Neuronal stem cell (in vitro differentiated cells): Measurements from ENCODE around the gene DENND6A.

Experiments
- DNase-seq: peaks from one replicate; pipeline ENCODE4 v3.0.0-alpha.2; 2013; ENCODE audit warnings: low spot score
- H2AFZ ChIP-seq: one replicate; pipeline ENCODE4 v1.6.1; 2013; ENCODE audit warnings: mild to moderate bottlenecking, low read length, inconsistent platforms
- H2AK5ac ChIP-seq: 2 replicates; pipeline ENCODE4 v1.6.1; 2013; ENCODE audit warnings: low read depth, mild to moderate bottlenecking, inconsistent platforms, low read length, moderate library complexity, mixed read lengths
- H2BK120ac ChIP-seq: 2 replicates; pipeline ENCODE4 v1.6.1; 2013; ENCODE audit warnings: low read depth, mild to moderate bottlenecking, inconsistent platforms, low read length, moderate library complexity, mixed read lengths
- H2BK12ac ChIP-seq: one replicate; pipeline ENCODE4 v1.6.1; 2013; ENCODE audit warnings: low read length, inconsistent platforms
- H2BK15ac ChIP-seq: 2 replicates; pipeline ENCODE4 v1.6.1; 2013; ENCODE audit warnings: mild to moderate bottlenecking, low read length, inconsistent platforms, mixed read lengths
- H2BK5ac ChIP-seq: one replicate; pipeline ENCODE4 v1.6.1; 2013; ENCODE audit warnings: inconsistent platforms, mild to moderate bottlenecking, low read length, moderate library complexity
- H3K14ac ChIP-seq: one replicate; pipeline ENCODE4 v1.6.1; 2013; ENCODE audit warnings: low read length, inconsistent platforms
- H3K18ac ChIP-seq: 2 replicates; pipeline ENCODE4 v1.6.1; 2013; ENCODE audit warnings: low read length, inconsistent platforms
- H3K23ac ChIP-seq: 2 replicates; pipeline ENCODE4 v1.6.1; 2013; ENCODE audit warnings: low read depth, mild to moderate bottlenecking, mixed read lengths, low read length, inconsistent platforms; ENCODE audit not compliant: poor library complexity
- H3K27ac ChIP-seq: replicated peaks from 3 replicates; pipeline ENCODE4 v1.5.1; 2013; ENCODE audit warnings: low read length, inconsistent platforms
- H3K27me3 ChIP-seq, 3 experiments: 2 replicates each; pipeline ENCODE4 v1.6.1; 2013; ENCODE audit warnings: low read length in 3 of 3, mild to moderate bottlenecking in 2 of 3, inconsistent platforms in 1 of 3, low read depth in 1 of 3, mixed read lengths in 1 of 3, moderate library complexity in 1 of 3; ENCODE audit not compliant: control insufficient read depth in 3 of 3, insufficient read depth in 3 of 3
- H3K36me3 ChIP-seq, 2 donors: replicated peaks in 1 of 2; 2 replicates each; pipeline ENCODE4 v1.6.1; 2013; ENCODE audit warnings: low read length in 2 of 2; ENCODE audit not compliant: control insufficient read depth in 2 of 2, insufficient read depth in 2 of 2
- H3K4ac ChIP-seq: 2 replicates; pipeline ENCODE4 v1.6.1; 2013; ENCODE audit warnings: inconsistent platforms, mild to moderate bottlenecking, low read length, moderate library complexity
- H3K4me1 ChIP-seq, 2 donors: 1 replicate in 1 of 2; 2 replicates in 1 of 2; pipeline ENCODE4 v1.6.1; 2013; ENCODE audit warnings: low read length in 2 of 2, low read depth in 1 of 2; ENCODE audit not compliant: control insufficient read depth in 2 of 2, insufficient read depth in 1 of 2
- H3K4me2 ChIP-seq: one replicate; pipeline ENCODE4 v1.6.1; 2013; ENCODE audit warnings: mild to moderate bottlenecking, low read length, inconsistent platforms; ENCODE audit not compliant: insufficient read depth, poor library complexity, severe bottlenecking
- H3K4me3 ChIP-seq, 2 donors: 2 replicates each; pipeline ENCODE4 v1.5.1; 2013; ENCODE audit warnings: low read length in 2 of 2, mild to moderate bottlenecking in 2 of 2, inconsistent platforms in 1 of 2, moderate library complexity in 1 of 2
- H3K79me1 ChIP-seq: one replicate; pipeline ENCODE4 v1.6.1; 2013; ENCODE audit warnings: low read depth, mild to moderate bottlenecking, inconsistent platforms, low read length, moderate library complexity
- H3K9ac ChIP-seq: one replicate; pipeline ENCODE4 v1.6.1; 2013; ENCODE audit warnings: mild to moderate bottlenecking, low read depth, low read length, inconsistent platforms; ENCODE audit not compliant: poor library complexity
- H3K9me3 ChIP-seq, 2 donors: replicated peaks in 1 of 2; 2 replicates each; pipeline versions ENCODE3 to v1.6.1; 2013; ENCODE audit warnings: low read length in 2 of 2, mild to moderate bottlenecking in 2 of 2, inconsistent platforms in 1 of 2, low read depth in 1 of 2, mixed read lengths in 1 of 2, moderate library complexity in 1 of 2; ENCODE audit not compliant: control insufficient read depth in 2 of 2, insufficient read depth in 1 of 2
- H4K8ac ChIP-seq: one replicate; pipeline ENCODE4 v1.6.1; 2013; ENCODE audit warnings: low read depth, mild to moderate bottlenecking, inconsistent platforms, low read length, moderate library complexity
- H4K91ac ChIP-seq: one replicate; pipeline ENCODE4 v1.6.1; 2013; ENCODE audit warnings: low read length, low read depth, mild to moderate bottlenecking, inconsistent platforms; ENCODE audit not compliant: poor library complexity
- WGBS, 2 donors: extraction: QIAGEN DNeasy Blood & Tissue Kit; methylation state at CpG; one replicate each; pipeline ENCODE4 v1.1.7; 2013; ENCODE audit warnings: missing lambda C conversion rate in 2 of 2, mixed read lengths in 1 of 2; ENCODE audit not compliant: insufficient read length in 2 of 2, insufficient replicate concordance in 1 of 2; ENCODE audit errors: extremely low coverage in 2 of 2; 5-methylcytosine and 5-hydroxymethylcytosine counted together

DENND6A gene

GRCh38 chr3:57586778-57587177 is 106.1 kb downstream of the DENND6A start:
- no peak overlapping the region for H3K18ac ChIP-seq
- no peaks in the 10 kb centered on the region for H3K9me3 ChIP-seq
- WGBS, 2 donors, result no CpG with 5 or more reads among the region's 6 CpGs
- no peak for DNase-seq
- H2BK15ac ChIP-seq, result no peak overlapping the region
- H4K91ac ChIP-seq, result no peak overlapping the region
- no peak overlapping the region for H3K4me2 ChIP-seq
- no peak overlapping the region for H3K14ac ChIP-seq
- no peak overlapping the region for H3K4ac ChIP-seq
- H3K4me1 ChIP-seq, result no peaks in the 10 kb centered on the region
- H2AFZ ChIP-seq, result no peak overlapping the region
- H2BK12ac ChIP-seq, result no peak overlapping the region
- no peak overlapping the region for H3K23ac ChIP-seq
- H2AK5ac ChIP-seq, result no peak overlapping the region
- peaks cover 2 to 68% of the 10 kb centered on the region in 2 donors for H3K36me3 ChIP-seq
- H3K4me3 ChIP-seq, result no peak overlapping the region
- no peak overlapping the region for H2BK120ac ChIP-seq
- H4K8ac ChIP-seq, result no peak overlapping the region
- H2BK5ac ChIP-seq, result no peak overlapping the region
- peaks cover 4% of the 10 kb centered on the region for H3K79me1 ChIP-seq
- H3K27ac ChIP-seq, result no peak overlapping the region
- no peak overlapping the region for H3K9ac ChIP-seq
- no peaks in the 10 kb centered on the region for H3K27me3 ChIP-seq

- Histone ChIP-seq H2BK15ac (no peak overlapping the region), H3K79me1 (no peaks in the 10 kb centered on the region), H2BK120ac (no peak overlapping the region), H3K4me2 (no peak overlapping the region), H3K4me1 (no peaks in the 10 kb centered on the region), H3K9ac (no peak overlapping the region), H3K4ac (no peak overlapping the region), H2BK12ac (no peak overlapping the region), H3K9me3 (no peaks in the 10 kb centered on the region), H3K36me3 (peaks cover 3 to 84% of the 10 kb centered on the region in 2 donors), H4K8ac (no peak overlapping the region), H3K18ac (no peak overlapping the region), H2AFZ (no peak overlapping the region), H3K23ac (no peak overlapping the region), H3K14ac (no peak overlapping the region), H3K27ac (no peak overlapping the region), H2AK5ac (no peak overlapping the region), H3K27me3 (no peaks in the 10 kb centered on the region), H3K4me3 (no peak overlapping the region), H2BK5ac (no peak overlapping the region), H4K91ac (no peak overlapping the region)
- no CpG with 5 or more reads among the region's 2 CpGs for WGBS, 2 donors
- DNase-seq, result no peak
Measured at GRCh38 chr3:57583544-57583943, 109.3 kb downstream of the DENND6A start.

- Histone ChIP-seq H2BK12ac (no peak overlapping the region), H3K4me3 (no peak overlapping the region), H2BK5ac (no peak overlapping the region), H3K36me3 (peaks cover 7 to 87% of the 10 kb centered on the region in 2 donors), H3K4ac (no peak overlapping the region), H4K8ac (no peak overlapping the region), H2AK5ac (no peak overlapping the region), H2BK15ac (no peak overlapping the region), H3K14ac (no peak overlapping the region), H2BK120ac (no peak overlapping the region), H3K9ac (no peak overlapping the region), H3K4me1 (no peaks in the 10 kb centered on the region), H3K9me3 (no peaks in the 10 kb centered on the region), H3K27ac (no peak overlapping the region), H3K18ac (no peak overlapping the region), H3K23ac (no peak overlapping the region), H3K4me2 (no peak overlapping the region), H3K27me3 (no peaks in the 10 kb centered on the region), H3K79me1 (no peaks in the 10 kb centered on the region), H4K91ac (no peak overlapping the region), H2AFZ (no peak overlapping the region)
- no peak for DNase-seq
- no CpG with 5 or more reads among the region's 7 CpGs for WGBS, 2 donors
Measured at GRCh38 chr3:57582474-57583168, 110.3 kb downstream of the DENND6A start.

- Histone ChIP-seq H2AFZ (no peak overlapping the region), H2AK5ac (no peak overlapping the region), H3K14ac (no peak overlapping the region), H3K36me3 (peaks cover 15 to 97% of the 10 kb centered on the region in 2 donors), H3K79me1 (peaks cover 3% of the 10 kb centered on the region), H3K4me3 (no peak overlapping the region), H3K4ac (no peak overlapping the region), H2BK120ac (no peak overlapping the region), H2BK5ac (no peak overlapping the region), H3K27ac (no peak overlapping the region), H4K8ac (no peak overlapping the region), H3K4me1 (no peaks in the 10 kb centered on the region), H2BK15ac (no peak overlapping the region), H3K4me2 (no peak overlapping the region), H3K9me3 (no peaks in the 10 kb centered on the region), H3K18ac (no peak overlapping the region), H3K23ac (no peak overlapping the region), H3K27me3 (no peaks in the 10 kb centered on the region), H2BK12ac (no peak overlapping the region), H4K91ac (no peak overlapping the region), H3K9ac (no peak overlapping the region)
- DNase-seq, result no peak
- WGBS, 2 donors, result no CpG with 5 or more reads among the region's 9 CpGs
Measured at GRCh38 chr3:57577801-57578200, 115.1 kb downstream of the DENND6A start.
